Activated naive CD4-positive, alpha-beta T cell treated with anti-CD3 and anti-CD28 coated beads, Interleukin-2, amount 10 ng/mL, durations not matched to agents 7 days and 5 days (primary cell): ENCODE data around the gene UNC5CL.
A peak's percentile ranks its signal among the peaks of the same experiment; 100 is the strongest.

Source experiments
- CTCF ChIA-PET: fragments of 350-600 bp; sonication (Branson Sonifier 250); formaldehyde crosslinking; loops from one replicate; lab custom pipeline; 2021; ENCODE audit warnings: antibody characterized with exemption; lab: Charles Lee
- DNase-seq: peaks from one replicate; pipeline ENCODE4 v3.0.0-alpha.2; 2020
- H3K27ac Mint-ChIP-seq: one replicate; pipeline ENCODE4 v1.8.0; 2021; ENCODE audit warnings: mild to moderate bottlenecking, moderate library complexity, mixed read lengths
- H3K27me3 Mint-ChIP-seq: one replicate; pipeline ENCODE4 v1.8.0; 2021; ENCODE audit warnings: mild to moderate bottlenecking, mixed read lengths
- H3K36me3 Mint-ChIP-seq: one replicate; pipeline ENCODE4 v1.8.0; 2021; ENCODE audit warnings: mixed read lengths
- H3K4me1 Mint-ChIP-seq: one replicate; pipeline ENCODE4 v1.8.0; 2021; ENCODE audit warnings: mixed read lengths
- H3K4me3 Mint-ChIP-seq: one replicate; pipeline ENCODE4 v1.8.0; 2021; ENCODE audit warnings: mild to moderate bottlenecking, moderate library complexity, mixed read lengths
- H3K9me3 Mint-ChIP-seq: one replicate; pipeline ENCODE4 v1.8.0; 2021; ENCODE audit warnings: mixed read lengths

UNC5CL gene

GRCh38 chr6:41054511-41054910, 15.5 kb upstream of the UNC5CL start:
- peaks cover 21% of the 10 kb centered on the region for H3K4me1 Mint-ChIP-seq
- peaks cover 10% of the 10 kb centered on the region for H3K36me3 Mint-ChIP-seq
- no peak overlapping the region for H3K27ac Mint-ChIP-seq
- no peak overlapping the region for H3K4me3 Mint-ChIP-seq
- peaks cover 2% of the 10 kb centered on the region for H3K9me3 Mint-ChIP-seq
- DNase-seq, result no peak
- H3K27me3 Mint-ChIP-seq, result no peaks in the 10 kb centered on the region
- CTCF ChIA-PET, result interaction anchor here (1.2 to 4.7 kb wide), 6 partner anchors 8 to 128 kb away, joined by 3 to 38 read pairs (median 14); partner anchors contain the start of gene UNC5CL

DNA sequence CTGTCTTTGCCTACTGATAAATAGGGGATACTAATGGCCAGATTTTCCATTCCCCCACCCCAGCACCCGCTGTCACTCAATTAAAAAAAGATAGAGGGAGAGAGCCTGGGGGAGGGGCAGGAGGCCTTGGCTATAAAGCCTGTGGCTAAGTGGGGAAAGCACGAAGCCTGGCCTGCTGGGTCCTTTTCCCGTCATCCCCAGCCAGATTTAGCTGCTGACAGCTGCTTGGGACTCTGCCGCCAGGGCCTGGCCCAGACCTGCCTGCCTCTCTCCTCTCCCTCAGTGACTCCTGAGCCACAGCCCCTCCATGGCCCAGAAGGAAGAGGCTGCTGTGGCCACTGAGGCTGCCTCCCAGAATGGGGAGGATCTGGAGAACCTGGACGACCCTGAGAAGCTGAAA, 14.0 kb upstream of the UNC5CL start, which contains the start of gene APOBEC2:
TSS of gene APOBEC2 (plus strand) at position 162 of the 400 bp plus-strand sequence. CDS start at position 308, 146 bp downstream.
- no peak for DNase-seq
- peaks cover 21% of the 10 kb centered on the region for H3K4me1 Mint-ChIP-seq
- CTCF ChIA-PET, result interaction anchor here (1.2 to 4.7 kb wide), 6 partner anchors 11 to 25 kb away, joined by 3 to 38 read pairs (median 8); partner anchors contain the start of gene UNC5CL
- H3K27ac Mint-ChIP-seq, result peak within 1 kb of the TSS; percentile 79
- peaks cover 2% of the 10 kb centered on the region for H3K9me3 Mint-ChIP-seq
- H3K36me3 Mint-ChIP-seq, result peaks cover 10% of the 10 kb centered on the region
- H3K4me3 Mint-ChIP-seq, result no peak within 1 kb of the TSS
- H3K27me3 Mint-ChIP-seq, result no peaks in the 10 kb centered on the region

DNA sequence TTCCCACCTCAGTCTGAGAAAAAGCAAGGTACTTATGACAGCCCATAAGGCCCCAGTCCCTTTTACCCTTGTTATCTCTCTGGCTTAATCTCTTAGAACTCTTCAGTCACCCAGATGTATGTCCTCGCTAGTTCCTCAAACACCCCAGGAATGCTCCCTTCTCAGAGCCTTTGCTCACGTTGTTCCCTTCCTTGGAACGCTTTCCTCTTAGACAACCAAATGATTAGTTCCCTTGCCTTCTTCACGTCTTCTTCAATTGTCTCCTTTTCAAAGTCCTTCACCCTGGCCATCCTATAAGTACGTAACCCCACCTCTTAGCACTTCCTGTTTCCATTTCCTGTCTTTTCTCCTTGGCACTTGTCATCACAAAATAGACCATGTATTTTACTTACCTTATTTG, 12.9 kb upstream of the UNC5CL start:
- no peaks in the 10 kb centered on the region for H3K27me3 Mint-ChIP-seq
- no peak overlapping the region for H3K4me3 Mint-ChIP-seq
- H3K27ac Mint-ChIP-seq, result peak overlapping the region; percentile 79
- H3K4me1 Mint-ChIP-seq, result peaks cover 21% of the 10 kb centered on the region
- no peak for DNase-seq
- peaks cover 2% of the 10 kb centered on the region for H3K9me3 Mint-ChIP-seq
- CTCF ChIA-PET, result interaction anchor here (1.3 to 4.6 kb wide), 4 partner anchors 12 to 24 kb away, joined by 3 to 29 read pairs (median 8); partner anchors contain the start of gene UNC5CL
- peaks cover 10% of the 10 kb centered on the region for H3K36me3 Mint-ChIP-seq

DNA sequence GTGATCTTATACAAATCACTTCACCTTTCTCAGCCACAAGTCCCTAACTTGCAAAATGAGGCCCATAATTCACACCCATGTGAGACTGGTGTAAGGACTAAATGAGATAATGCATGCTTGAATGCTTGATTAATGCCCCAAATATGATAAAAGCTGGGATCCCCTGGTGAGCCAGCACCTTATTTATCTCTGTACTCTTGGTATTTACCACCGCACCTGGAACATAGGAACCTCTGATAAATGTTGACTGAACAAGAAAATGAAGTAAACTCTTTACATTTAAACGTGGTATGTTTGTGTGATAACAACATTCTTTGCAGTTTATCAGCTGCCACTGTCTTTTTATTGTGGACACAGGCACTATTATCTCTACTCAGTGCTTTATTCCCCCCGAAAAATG, 11.5 kb upstream of the UNC5CL start:
- no peak for DNase-seq
- no peak overlapping the region for H3K4me3 Mint-ChIP-seq
- CTCF ChIA-PET, result interaction anchor here (1.0 to 4.6 kb wide), 2 partner anchors 11 to 14 kb away, joined by 3 to 29 read pairs; partner anchors contain the start of gene UNC5CL
- peaks cover 2% of the 10 kb centered on the region for H3K9me3 Mint-ChIP-seq
- H3K27ac Mint-ChIP-seq, result no peak overlapping the region
- no peaks in the 10 kb centered on the region for H3K27me3 Mint-ChIP-seq
- H3K4me1 Mint-ChIP-seq, result peaks cover 21% of the 10 kb centered on the region
- peaks cover 8% of the 10 kb centered on the region for H3K36me3 Mint-ChIP-seq

- H3K36me3 Mint-ChIP-seq, result peaks cover 8% of the 10 kb centered on the region
- no peak overlapping the region for H3K27ac Mint-ChIP-seq
- CTCF ChIA-PET, result interaction anchor here (1.0 to 4.6 kb wide), 2 partner anchors 10 to 14 kb away, joined by 3 to 29 read pairs; partner anchors contain the start of gene UNC5CL
- no peak for DNase-seq
- peaks cover 21% of the 10 kb centered on the region for H3K4me1 Mint-ChIP-seq
- H3K4me3 Mint-ChIP-seq, result no peak overlapping the region
- H3K9me3 Mint-ChIP-seq, result peaks cover 2% of the 10 kb centered on the region
- no peaks in the 10 kb centered on the region for H3K27me3 Mint-ChIP-seq
Observed at GRCh38 chr6:41049955-41050354, 10.9 kb upstream of the UNC5CL start.

- Mint-ChIP-seq H3K4me3 (no peak overlapping the region), H3K27me3 (no peaks in the 10 kb centered on the region), H3K36me3 (peaks cover 8% of the 10 kb centered on the region), H3K9me3 (peaks cover 2% of the 10 kb centered on the region), H3K27ac (no peak overlapping the region), H3K4me1 (peaks cover 21% of the 10 kb centered on the region)
- CTCF ChIA-PET, result interaction anchor here (1.0 to 4.6 kb wide), 3 partner anchors 10 to 22 kb away, joined by 3 to 29 read pairs (median 5); partner anchors contain the start of gene UNC5CL
- DNase-seq, result no peak
Observed at GRCh38 chr6:41049521-41049920, 10.5 kb upstream of the UNC5CL start.

GRCh38 chr6:41047745-41048732, 9.0 kb upstream of the UNC5CL start:
- DNase-seq, result no peak
- no peak overlapping the region for H3K27ac Mint-ChIP-seq
- CTCF ChIA-PET, result interaction anchor here (1.5 to 4.6 kb wide), 3 partner anchors 7 to 21 kb away, joined by 5 to 29 read pairs (median 12); partner anchors contain the start of gene UNC5CL

GRCh38 chr6:41047306-41047705, 8.3 kb upstream of the UNC5CL start:
- H3K36me3 Mint-ChIP-seq, result peaks cover 6% of the 10 kb centered on the region
- H3K9me3 Mint-ChIP-seq, result peaks cover 2% of the 10 kb centered on the region
- no peak for DNase-seq
- no peaks in the 10 kb centered on the region for H3K27me3 Mint-ChIP-seq
- peaks cover 15% of the 10 kb centered on the region for H3K4me1 Mint-ChIP-seq
- no peak overlapping the region for H3K27ac Mint-ChIP-seq
- no peak overlapping the region for H3K4me3 Mint-ChIP-seq
- CTCF ChIA-PET, result interaction anchor here (2.1 to 3.2 kb wide), 2 partner anchors 8 to 20 kb away, joined by 9 to 12 read pairs; no protein-coding TSS in a partner anchor

More at GRCh38 chr6:41047745-41048732, 9.0 kb upstream of the UNC5CL start:
- peaks cover 21% of the 10 kb centered on the region for H3K4me1 Mint-ChIP-seq
- H3K4me3 Mint-ChIP-seq, result no peak overlapping the region
- peaks cover 8% of the 10 kb centered on the region for H3K36me3 Mint-ChIP-seq
- no peaks in the 10 kb centered on the region for H3K27me3 Mint-ChIP-seq
- H3K9me3 Mint-ChIP-seq, result peaks cover 2% of the 10 kb centered on the region

- no peak for DNase-seq
- no peaks in the 10 kb centered on the region for H3K36me3 Mint-ChIP-seq
- no peak overlapping the region for H3K27ac Mint-ChIP-seq
- peaks cover 4% of the 10 kb centered on the region for H3K4me1 Mint-ChIP-seq
- no peaks in the 10 kb centered on the region for H3K27me3 Mint-ChIP-seq
- CTCF ChIA-PET, result interaction anchor here (1.0 to 3.2 kb wide), 3 partner anchors 9 to 20 kb away, joined by 4 to 12 read pairs (median 9); no protein-coding TSS in a partner anchor
- no peak overlapping the region for H3K4me3 Mint-ChIP-seq
- H3K9me3 Mint-ChIP-seq, result no peaks in the 10 kb centered on the region
Observed at GRCh38 chr6:41046084-41046483, 7.1 kb upstream of the UNC5CL start.

DNA sequence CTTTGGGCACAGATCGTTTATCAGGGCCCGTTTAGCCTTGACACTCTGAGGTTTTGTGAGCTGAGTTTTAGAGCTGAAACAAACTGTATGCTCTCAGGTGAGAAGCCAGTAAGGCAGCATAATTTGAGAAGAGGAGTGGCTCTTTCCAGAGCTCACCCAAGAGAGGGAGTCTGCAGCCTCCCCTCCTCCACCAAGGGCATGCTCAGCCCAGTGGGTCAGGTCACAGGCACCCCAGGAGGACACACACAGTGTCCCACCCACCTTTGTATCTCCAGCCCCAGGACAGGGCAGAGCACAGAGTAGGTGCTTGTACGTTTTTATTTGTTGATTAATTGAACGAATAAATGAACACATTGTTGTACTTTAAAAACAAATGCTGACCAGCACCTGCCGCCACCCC, 6.6 kb upstream of the UNC5CL start:
- no peaks in the 10 kb centered on the region for H3K36me3 Mint-ChIP-seq
- peaks cover 6% of the 10 kb centered on the region for H3K4me1 Mint-ChIP-seq
- H3K27ac Mint-ChIP-seq, result no peak overlapping the region
- no peak overlapping the region for H3K4me3 Mint-ChIP-seq
- H3K27me3 Mint-ChIP-seq, result no peaks in the 10 kb centered on the region
- CTCF ChIA-PET, result interaction anchor here (1.0 to 3.2 kb wide), 3 partner anchors 10 to 20 kb away, joined by 4 to 12 read pairs (median 9); no protein-coding TSS in a partner anchor
- H3K9me3 Mint-ChIP-seq, result no peaks in the 10 kb centered on the region
- DNase-seq, result no peak

DNA sequence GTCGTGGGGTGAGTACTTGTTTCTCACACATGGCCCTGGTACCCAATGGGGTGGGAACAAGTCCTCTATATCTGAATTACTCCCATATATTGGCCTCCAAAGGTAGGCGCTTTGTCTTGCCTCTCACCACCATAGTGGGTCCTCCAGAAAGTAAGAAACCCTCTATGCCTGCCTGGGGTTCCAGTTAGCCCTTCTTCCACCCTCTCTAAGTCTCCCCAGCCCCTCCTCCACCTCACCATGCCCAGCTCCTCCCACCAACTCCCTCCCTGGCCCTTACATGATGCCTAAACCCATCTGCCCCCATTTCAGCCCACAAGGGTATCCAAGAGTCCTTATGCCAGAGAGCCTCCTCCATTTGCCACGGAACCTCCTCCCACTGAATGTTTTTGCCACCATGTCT, 4.1 kb upstream of the UNC5CL start:
- CTCF ChIA-PET, result no interaction called here
- Mint-ChIP-seq H3K4me3 (no peak overlapping the region), H3K36me3 (no peaks in the 10 kb centered on the region), H3K27ac (no peak overlapping the region), H3K4me1 (peaks cover 13% of the 10 kb centered on the region), H3K27me3 (no peaks in the 10 kb centered on the region), H3K9me3 (no peaks in the 10 kb centered on the region)
- no peak for DNase-seq

- peaks cover 13% of the 10 kb centered on the region for H3K4me1 Mint-ChIP-seq
- no peaks in the 10 kb centered on the region for H3K9me3 Mint-ChIP-seq
- no peaks in the 10 kb centered on the region for H3K27me3 Mint-ChIP-seq
- CTCF ChIA-PET, result no interaction called here
- H3K36me3 Mint-ChIP-seq, result no peaks in the 10 kb centered on the region
- H3K4me3 Mint-ChIP-seq, result no peak within 1 kb of the TSS
- DNase-seq, result no peak
- peak within 1 kb of the TSS; percentile 46 for H3K27ac Mint-ChIP-seq
Observed at GRCh38 chr6:41042226-41043055, 3.4 kb upstream of the UNC5CL start, which contains the start of gene TSPO2. Gene TSPO2 (plus strand): TSS chr6:41042467. CDS start chr6:41042986, 519 bp downstream.

- H3K4me1 Mint-ChIP-seq, result peaks cover 13% of the 10 kb centered on the region
- H3K9me3 Mint-ChIP-seq, result no peaks in the 10 kb centered on the region
- peaks cover 4% of the 10 kb centered on the region for H3K27me3 Mint-ChIP-seq
- DNase-seq, result no peak
- H3K4me3 Mint-ChIP-seq, result no peak overlapping the region
- CTCF ChIA-PET, result interaction anchor here (1.3 to 7.4 kb wide), 6 partner anchors 10 to 141 kb away, joined by 4 to 113 read pairs (median 24); no protein-coding TSS in a partner anchor
- no peaks in the 10 kb centered on the region for H3K36me3 Mint-ChIP-seq
- no peak overlapping the region for H3K27ac Mint-ChIP-seq
Observed at GRCh38 chr6:41040940-41041536, 2.0 kb upstream of the UNC5CL start.
